ENCODE measurements around the gene PPP1R27. TPM values are rescaled to one million over a fixed set of nuclear protein-coding genes. Genes with fewer than 3 reads are reported as not detected.

Gene PPP1R27
- total RNA-seq, 2 donors from 2014 or later = not detected

GRCh38 chr17:81865733-81866439, 31.0 kb upstream of the PPP1R27 start:
- DNase-seq (ENCODE audit: low spot score) (no peak), ATAC-seq (ENCODE audit: insufficient number of reproducible peaks, low FRiP score, low read depth) (no peak)
- H3K4me1 ChIP-seq (ENCODE audit: control insufficient read depth in 1 of 2, low read depth in 2 of 2) = peaks cover 23 to 44% of the 10 kb centered on the region in 2 donors
- TF ChIP-seq, protein P1, sequence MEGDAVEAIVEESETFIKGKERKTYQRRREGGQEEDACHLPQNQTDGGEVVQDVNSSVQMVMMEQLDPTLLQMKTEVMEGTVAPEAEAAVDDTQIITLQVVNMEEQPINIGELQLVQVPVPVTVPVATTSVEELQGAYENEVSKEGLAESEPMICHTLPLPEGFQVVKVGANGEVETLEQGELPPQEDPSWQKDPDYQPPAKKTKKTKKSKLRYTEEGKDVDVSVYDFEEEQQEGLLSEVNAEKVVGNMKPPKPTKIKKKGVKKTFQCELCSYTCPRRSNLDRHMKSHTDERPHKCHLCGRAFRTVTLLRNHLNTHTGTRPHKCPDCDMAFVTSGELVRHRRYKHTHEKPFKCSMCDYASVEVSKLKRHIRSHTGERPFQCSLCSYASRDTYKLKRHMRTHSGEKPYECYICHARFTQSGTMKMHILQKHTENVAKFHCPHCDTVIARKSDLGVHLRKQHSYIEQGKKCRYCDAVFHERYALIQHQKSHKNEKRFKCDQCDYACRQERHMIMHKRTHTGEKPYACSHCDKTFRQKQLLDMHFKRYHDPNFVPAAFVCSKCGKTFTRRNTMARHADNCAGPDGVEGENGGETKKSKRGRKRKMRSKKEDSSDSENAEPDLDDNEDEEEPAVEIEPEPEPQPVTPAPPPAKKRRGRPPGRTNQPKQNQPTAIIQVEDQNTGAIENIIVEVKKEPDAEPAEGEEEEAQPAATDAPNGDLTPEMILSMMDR (IDR thresholded peaks at IDR 0.05) = no peak
- no peaks in the 10 kb centered on the region for H3K9me3 ChIP-seq
- no peaks in the 10 kb centered on the region for H3K27me3 ChIP-seq (replicated peaks; ENCODE audit: insufficient read depth)
- H3K36me3 ChIP-seq = peaks cover 15% of the 10 kb centered on the region
- no peak overlapping the region for H3K4me3 ChIP-seq
- no peak overlapping the region for H3K27ac ChIP-seq

DNA sequence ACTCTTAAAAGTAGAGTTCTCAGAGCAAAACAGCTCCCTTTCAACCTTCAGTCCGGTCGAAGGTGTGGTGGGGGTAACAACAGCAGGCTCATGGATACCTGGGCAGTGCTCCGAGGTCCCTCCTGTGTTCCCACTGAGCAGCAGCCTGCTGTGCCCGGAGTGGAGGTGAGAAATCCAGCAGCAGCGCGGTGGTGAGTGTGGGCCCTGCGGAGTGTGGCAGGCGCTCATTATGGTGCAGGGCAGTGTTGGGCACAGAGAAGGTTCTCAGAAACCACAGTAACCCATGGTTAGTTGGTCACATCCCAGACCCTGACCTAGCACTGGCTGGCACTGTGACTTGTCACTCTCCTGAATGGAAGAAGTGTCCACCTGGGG, 30.5 kb upstream of the PPP1R27 start:
- Histone ChIP-seq H3K4me1 (ENCODE audit: control insufficient read depth in 1 of 2, low read depth in 2 of 2) (peaks cover 23 to 42% of the 10 kb centered on the region in 2 donors), H3K9me3 (no peaks in the 10 kb centered on the region), H3K27me3 (replicated peaks; ENCODE audit: insufficient read depth) (no peaks in the 10 kb centered on the region), H3K4me3 (no peak overlapping the region), H3K27ac (no peak overlapping the region), H3K36me3 (peaks cover 15% of the 10 kb centered on the region)
- DNase-seq (ENCODE audit: low spot score) = no peak
- TF ChIP-seq, protein P1 (IDR thresholded peaks at IDR 0.05) = no peak
- no peak for ATAC-seq (ENCODE audit: insufficient number of reproducible peaks, low FRiP score, low read depth)

DNA sequence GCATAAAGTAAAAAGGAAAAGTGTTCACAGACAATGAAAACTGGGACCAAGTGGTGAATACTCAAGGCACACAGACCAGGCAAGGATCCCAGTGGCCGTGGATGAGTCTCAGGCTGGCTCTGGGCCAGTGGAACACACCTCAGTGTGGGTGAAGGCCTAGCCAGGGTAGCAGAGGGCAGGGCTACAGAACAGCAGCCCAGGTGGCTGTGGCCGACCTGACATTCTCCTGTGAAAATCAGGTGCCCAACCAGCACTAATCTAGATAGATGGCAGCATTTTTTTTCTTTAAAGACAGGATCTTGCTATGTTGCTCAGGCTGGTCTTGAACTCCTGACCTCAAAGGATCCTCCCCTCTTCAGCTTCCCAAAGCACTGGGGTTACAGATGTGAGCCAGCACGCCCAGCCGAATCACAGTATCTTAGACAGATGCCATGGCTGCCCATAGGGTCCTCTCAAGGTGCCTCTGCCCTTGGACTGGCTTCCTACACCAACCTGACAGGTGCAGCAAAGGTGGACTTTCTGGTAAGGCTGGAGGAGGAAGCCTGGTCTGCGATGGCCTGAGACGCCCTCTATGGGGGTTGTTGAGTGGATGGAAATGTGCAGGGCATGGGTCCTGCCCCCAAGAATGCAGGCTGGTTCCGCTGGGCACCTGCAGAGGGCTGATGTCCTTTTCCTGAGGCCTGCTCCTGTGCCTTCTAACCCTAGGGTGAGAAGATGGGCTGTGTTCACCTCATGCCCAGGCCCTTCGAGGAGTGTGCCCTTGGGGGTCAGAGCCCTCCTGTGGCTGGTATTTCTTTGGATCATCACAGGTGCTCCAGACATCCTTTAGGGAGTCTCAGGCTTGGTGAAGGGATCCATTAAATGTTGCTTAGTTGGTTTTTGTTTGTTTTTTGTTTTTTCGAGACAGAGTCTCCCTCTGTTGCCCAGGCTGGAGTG, 29.3 kb upstream of the PPP1R27 start:
- TF ChIP-seq, protein P1 (IDR thresholded peaks at IDR 0.05) = no peak
- Histone ChIP-seq H3K27ac (no peak overlapping the region), H3K36me3 (peaks cover 9% of the 10 kb centered on the region), H3K27me3 (replicated peaks; ENCODE audit: insufficient read depth) (no peaks in the 10 kb centered on the region), H3K4me3 (no peak overlapping the region), H3K4me1 (ENCODE audit: control insufficient read depth in 1 of 2, low read depth in 2 of 2) (peaks cover 15 to 36% of the 10 kb centered on the region in 2 donors), H3K9me3 (no peaks in the 10 kb centered on the region)
- DNase-seq (ENCODE audit: low spot score) = no peak
- ATAC-seq (ENCODE audit: insufficient number of reproducible peaks, low FRiP score, low read depth) = no peak

DNA sequence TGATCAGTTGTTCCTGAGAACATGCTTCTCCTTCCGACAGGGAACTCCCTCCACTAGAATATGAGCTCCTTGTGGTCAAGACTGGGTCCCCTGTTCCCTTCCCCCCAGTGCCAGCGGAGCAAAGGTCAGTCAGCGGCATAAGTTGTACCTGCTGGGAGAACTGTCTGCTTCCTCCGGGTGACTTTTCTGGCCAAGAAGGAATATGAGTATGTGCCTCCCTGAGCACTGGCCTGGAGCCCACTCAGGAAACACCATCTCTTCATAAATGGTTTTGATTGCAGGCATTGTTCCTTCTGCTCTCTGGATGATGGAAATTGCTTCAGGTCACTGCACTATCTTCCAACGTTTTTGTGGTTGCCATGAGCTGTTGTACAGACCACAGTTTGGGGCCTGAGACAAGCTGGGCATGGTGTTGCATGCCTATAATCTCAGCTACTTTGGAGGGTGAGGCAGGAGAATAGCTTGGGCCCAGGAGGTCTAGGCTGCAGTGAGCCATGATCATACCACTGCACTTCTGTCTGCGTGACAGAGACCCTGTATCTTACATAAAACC, 28.3 kb upstream of the PPP1R27 start:
- Histone ChIP-seq H3K4me3 (no peak overlapping the region), H3K27me3 (replicated peaks; ENCODE audit: insufficient read depth) (no peaks in the 10 kb centered on the region), H3K4me1 (ENCODE audit: control insufficient read depth in 1 of 2, low read depth in 2 of 2) (peaks cover 19 to 36% of the 10 kb centered on the region in 2 donors), H3K36me3 (peaks cover 5% of the 10 kb centered on the region), H3K9me3 (no peaks in the 10 kb centered on the region), H3K27ac (no peak overlapping the region)
- ATAC-seq (ENCODE audit: insufficient number of reproducible peaks, low FRiP score, low read depth) (no peak), DNase-seq (ENCODE audit: low spot score) (no peak)
- TF ChIP-seq, protein P1 (IDR thresholded peaks at IDR 0.05) = no peak

Data from thoracic aorta (tissue), 2 donors.